Neural crest cell (in vitro differentiated cells): ENCODE results near the gene ARFRP1. TPM values are rescaled to one million over a fixed set of nuclear protein-coding genes. Genes with fewer than 3 reads are reported as not detected.

ENCODE experiments used
- DNase-seq: peaks from one replicate; pipeline ENCODE4 v3.0.0; 2021; ENCODE audit warnings: low read depth, mixed read lengths, low spot score
- H3K27ac Mint-ChIP-seq: one replicate; pipeline ENCODE4 v1.8.0; 2021; ENCODE audit warnings: mild to moderate bottlenecking, mixed read lengths; ENCODE audit not compliant: unreplicated experiment
- H3K27me3 Mint-ChIP-seq: 2 replicates; pipeline ENCODE4 v1.8.0; 2021; ENCODE audit warnings: low read depth, mild to moderate bottlenecking, mixed read lengths
- H3K36me3 Mint-ChIP-seq: 2 replicates; pipeline ENCODE4 v1.8.0; 2021; ENCODE audit warnings: low read depth, mild to moderate bottlenecking, mixed read lengths
- H3K4me1 Mint-ChIP-seq: 2 replicates; pipeline ENCODE4 v1.8.0; 2021; ENCODE audit warnings: mixed read lengths
- H3K4me3 Mint-ChIP-seq: one replicate; pipeline ENCODE4 v1.8.0; 2021; ENCODE audit warnings: mild to moderate bottlenecking, mixed read lengths
- H3K9me3 Mint-ChIP-seq: 2 replicates; pipeline ENCODE4 v1.8.0; 2021; ENCODE audit warnings: mixed read lengths
- CTCF ChIP-seq: fragments of 200-600 bp; sonication (generic); conservative IDR thresholded peaks from 2 replicates; pipeline ENCODE4 v1.5.0; 2021; ENCODE audit warnings: antibody characterized with exemption, mild to moderate bottlenecking
- total RNA-seq: library from RNA; stranded (reverse); gene quantifications from 2 replicates; pipeline ENCODE4 v1.2.1, GENCODE V29; 2021

ARFRP1 gene
- total RNA-seq, 1 donor from 2014 or later, result 42.1 TPM

- Mint-ChIP-seq H3K27ac (peak overlapping the region; percentile 97), H3K9me3 (no peaks in the 10 kb centered on the region), H3K27me3 (no peaks in the 10 kb centered on the region), H3K36me3 (peaks cover 3% of the 10 kb centered on the region), H3K4me1 (peaks cover under 1% of the 10 kb centered on the region), H3K4me3 (peak overlapping the region; percentile 69)
- DNase-seq, result no peak
- TF ChIP-seq CTCF, result no peak
Measured at GRCh38 chr20:63664861-63665594, 42.7 kb downstream of the ARFRP1 start.

GRCh38 chr20:63664143-63664851 lies 43.5 kb downstream of the ARFRP1 start:
- Mint-ChIP-seq H3K4me1 (peaks cover 7% of the 10 kb centered on the region), H3K27me3 (no peaks in the 10 kb centered on the region), H3K9me3 (no peaks in the 10 kb centered on the region), H3K36me3 (peaks cover 3% of the 10 kb centered on the region), H3K27ac (no peak overlapping the region), H3K4me3 (no peak overlapping the region)
- no peak for DNase-seq
- no peak for TF ChIP-seq CTCF

- no peaks in the 10 kb centered on the region for H3K27me3 Mint-ChIP-seq
- H3K27ac Mint-ChIP-seq, result no peak overlapping the region
- no peak for TF ChIP-seq CTCF
- no peaks in the 10 kb centered on the region for H3K9me3 Mint-ChIP-seq
- peaks cover 15% of the 10 kb centered on the region for H3K4me1 Mint-ChIP-seq
- H3K36me3 Mint-ChIP-seq, result no peaks in the 10 kb centered on the region
- H3K4me3 Mint-ChIP-seq, result no peak overlapping the region
- DNase-seq, result no peak
Measured at GRCh38 chr20:63663332-63664066, 44.3 kb downstream of the ARFRP1 start.

- peaks cover 22% of the 10 kb centered on the region for H3K4me1 Mint-ChIP-seq
- H3K27ac Mint-ChIP-seq, result no peak overlapping the region
- no peak for DNase-seq
- H3K9me3 Mint-ChIP-seq, result no peaks in the 10 kb centered on the region
- TF ChIP-seq CTCF, result no peak
- peak overlapping the region; percentile 59 for H3K4me3 Mint-ChIP-seq
- no peaks in the 10 kb centered on the region for H3K27me3 Mint-ChIP-seq
- no peaks in the 10 kb centered on the region for H3K36me3 Mint-ChIP-seq
Measured at GRCh38 chr20:63662813-63663189, 45.0 kb downstream of the ARFRP1 start.

GRCh38 chr20:63661959-63662812 lies 45.6 kb downstream of the ARFRP1 start:
- Mint-ChIP-seq H3K27ac (no peak overlapping the region), H3K36me3 (no peaks in the 10 kb centered on the region), H3K9me3 (no peaks in the 10 kb centered on the region), H3K4me3 (peak overlapping the region; percentile 59), H3K4me1 (peaks cover 23% of the 10 kb centered on the region), H3K27me3 (no peaks in the 10 kb centered on the region)
- DNase-seq, result no peak
- no peak for TF ChIP-seq CTCF
